GM18519 (cell line): ENCODE data around the gene TRUB1.
"Not testable (repeated sequence)": the region's sequence is repeated elsewhere in the genome, so short reads cannot be mapped to it uniquely, and the experiment has no call there.

Source experiments
- ATAC-seq: cut with Tn5 transposase; IDR thresholded peaks from one replicate; pipeline ENCODE4 v1.9.1; 2021; ENCODE audit warnings: mild to moderate bottlenecking, moderate library complexity; ENCODE audit not compliant: unreplicated experiment, low FRiP score

The TRUB1 gene

DNA sequence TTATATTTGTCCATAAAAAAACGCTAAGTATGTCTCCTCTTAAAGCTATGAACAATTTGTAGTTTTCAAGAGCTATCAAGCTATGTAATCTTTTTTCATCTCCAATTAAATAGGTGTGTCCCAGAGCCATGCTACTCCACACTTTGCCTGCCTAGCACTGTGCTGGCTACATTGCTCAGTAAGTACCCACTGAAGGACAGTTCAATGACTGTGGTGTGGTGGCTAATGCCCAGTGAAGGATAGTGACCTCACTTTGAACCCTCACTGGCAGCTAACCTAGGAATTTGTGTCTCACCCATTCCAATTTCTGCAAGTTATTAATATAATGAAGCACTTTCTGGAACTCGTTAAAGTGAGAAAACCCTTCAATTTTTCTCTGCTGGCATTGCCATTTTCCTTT, 14.4 kb upstream of the TRUB1 start:
- no peak for ATAC-seq

DNA sequence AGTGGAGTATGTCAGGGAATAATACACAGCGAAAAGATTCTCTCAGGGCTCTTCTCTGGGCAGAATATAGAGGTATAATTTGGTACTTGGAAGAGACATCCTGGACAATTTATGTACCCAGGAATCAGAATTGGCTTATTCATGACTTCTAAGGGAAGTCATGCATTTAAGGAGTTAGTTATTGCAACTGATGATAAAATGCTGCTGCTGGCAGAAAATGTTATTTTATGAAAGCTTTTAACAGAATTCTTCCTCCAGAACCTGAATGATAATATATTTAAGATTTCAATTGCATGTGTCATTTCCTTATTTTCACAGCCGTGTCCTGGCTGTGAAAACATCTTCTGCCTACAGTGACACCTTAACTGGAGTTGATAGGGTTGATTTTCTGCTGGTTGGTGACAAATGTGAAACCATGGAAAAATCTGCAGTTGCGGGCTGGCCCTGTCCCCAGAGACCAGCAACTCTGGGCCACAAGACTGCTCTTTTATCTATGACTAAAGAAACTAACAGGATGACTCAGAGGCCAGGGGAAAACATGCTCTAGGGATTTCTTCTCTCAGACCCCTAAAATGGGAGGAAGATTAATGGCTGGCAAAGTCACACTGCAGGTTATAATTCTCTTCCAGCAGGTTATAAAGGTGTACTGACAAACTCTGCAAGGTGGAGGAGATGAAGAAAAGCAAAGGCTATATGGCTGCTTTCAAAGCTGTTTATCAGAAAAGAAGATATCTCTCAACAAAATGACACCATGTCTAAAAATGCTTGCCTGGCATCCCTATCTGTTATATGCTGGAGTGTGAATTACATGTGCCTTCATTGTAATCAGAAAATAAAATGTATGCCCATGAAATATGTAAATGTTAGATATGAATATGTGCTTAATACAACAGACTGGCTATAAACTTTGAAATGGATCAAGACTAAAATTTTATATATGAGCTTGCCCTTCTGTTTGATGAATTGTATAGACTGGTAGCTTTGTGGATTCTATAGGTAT, 12.1 kb upstream of the TRUB1 start:
- ATAC-seq: peak; percentile 85

- ATAC-seq: no peak
Measured at GRCh38 chr10:114928818-114929217, 9.2 kb upstream of the TRUB1 start.

DNA sequence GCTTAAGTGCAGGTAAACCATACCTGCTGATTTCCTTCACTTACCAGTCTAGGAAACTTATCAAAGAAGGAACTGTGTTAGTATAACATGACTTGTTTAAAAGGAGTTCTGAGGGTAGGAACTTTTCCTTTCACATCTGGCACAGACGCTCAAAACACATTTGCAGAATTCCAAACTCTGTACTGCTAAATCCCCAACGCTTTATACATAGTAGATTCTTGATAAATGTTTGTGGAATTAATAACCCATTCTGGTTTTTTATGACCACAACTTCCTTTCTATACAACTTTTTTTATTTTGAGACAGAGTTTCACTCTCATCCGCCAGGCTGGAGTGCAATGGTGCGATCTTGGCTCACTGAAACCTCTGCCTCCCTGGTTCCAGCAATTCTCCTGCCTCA, 7.7 kb upstream of the TRUB1 start:
- ATAC-seq: no peak

DNA sequence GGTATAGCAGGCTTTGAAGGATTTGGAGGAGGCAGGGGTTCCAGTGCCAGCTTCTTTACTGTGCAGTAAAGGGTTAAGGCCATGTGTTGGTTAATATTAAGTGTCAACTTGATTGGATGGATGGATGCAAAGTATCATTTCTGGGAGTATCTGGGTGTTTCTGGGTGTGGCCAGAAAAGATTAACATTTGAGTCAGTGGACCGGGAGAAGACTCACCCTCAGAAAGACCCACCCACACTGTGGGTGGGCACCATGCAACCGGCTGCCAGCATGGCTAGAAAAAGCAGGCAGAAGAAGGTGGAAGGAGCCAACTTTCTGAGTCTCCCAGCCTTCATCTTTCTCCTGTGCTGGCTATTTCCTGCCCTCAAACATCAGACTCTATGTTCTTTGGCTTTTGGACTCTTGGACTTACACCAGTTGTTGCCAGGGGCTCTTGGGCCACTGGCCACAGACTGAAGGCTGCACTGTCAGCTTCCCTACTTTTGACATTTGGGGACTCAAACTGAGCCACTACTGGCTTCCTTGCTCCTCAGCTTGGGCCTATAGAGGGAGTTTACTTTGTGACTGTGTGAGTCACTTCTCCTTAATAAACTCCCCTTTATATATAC, 6.8 kb upstream of the TRUB1 start:
- ATAC-seq: no peak

GRCh38 chr10:114932225-114932624, 5.8 kb upstream of the TRUB1 start:
- ATAC-seq: no peak

- ATAC-seq: no peak
Measured at GRCh38 chr10:114932945-114933344, 5.0 kb upstream of the TRUB1 start.

DNA sequence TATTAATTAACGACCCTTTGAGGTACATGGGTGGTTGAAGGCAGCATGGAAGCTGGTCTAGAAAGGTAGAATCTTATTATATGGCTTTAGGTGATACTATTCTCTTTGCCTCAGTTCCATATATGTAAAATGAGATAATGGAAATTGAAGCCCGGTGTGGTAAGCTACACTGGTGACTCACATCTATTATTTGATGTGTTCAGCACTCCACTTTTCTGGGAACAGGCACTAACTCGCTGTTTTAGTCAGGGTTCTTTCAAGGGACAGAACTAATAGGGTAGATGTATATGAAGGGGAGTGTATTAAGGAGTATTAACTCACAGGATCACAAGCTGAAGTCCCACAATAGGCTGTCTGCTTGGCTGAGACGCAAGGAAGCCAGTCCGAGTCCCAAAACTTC, 4.4 kb upstream of the TRUB1 start:
- ATAC-seq: no peak

DNA sequence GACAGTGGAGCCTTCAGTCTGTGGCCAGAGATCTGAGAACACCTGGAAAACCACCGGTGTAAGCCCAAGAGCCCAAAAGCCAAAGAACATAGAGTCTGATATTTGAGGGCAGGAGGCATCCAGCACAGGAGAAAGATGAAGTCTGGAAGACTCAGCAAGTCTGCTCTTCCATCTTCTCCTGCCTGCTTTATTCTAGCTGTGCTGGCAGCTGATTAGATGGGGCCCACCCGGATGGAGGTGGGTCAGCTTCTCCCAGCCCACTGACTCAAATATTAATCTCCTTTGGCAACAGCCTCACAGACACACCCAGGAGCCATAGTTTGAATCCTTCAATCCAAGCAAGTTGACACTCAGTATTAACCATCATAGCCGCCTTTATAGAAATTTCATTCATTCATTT, 4.0 kb upstream of the TRUB1 start:
- ATAC-seq: not testable (repeated sequence)

- ATAC-seq: no peak
Measured at GRCh38 chr10:114938856-114939193, 830 bp downstream of the TRUB1 start.

DNA sequence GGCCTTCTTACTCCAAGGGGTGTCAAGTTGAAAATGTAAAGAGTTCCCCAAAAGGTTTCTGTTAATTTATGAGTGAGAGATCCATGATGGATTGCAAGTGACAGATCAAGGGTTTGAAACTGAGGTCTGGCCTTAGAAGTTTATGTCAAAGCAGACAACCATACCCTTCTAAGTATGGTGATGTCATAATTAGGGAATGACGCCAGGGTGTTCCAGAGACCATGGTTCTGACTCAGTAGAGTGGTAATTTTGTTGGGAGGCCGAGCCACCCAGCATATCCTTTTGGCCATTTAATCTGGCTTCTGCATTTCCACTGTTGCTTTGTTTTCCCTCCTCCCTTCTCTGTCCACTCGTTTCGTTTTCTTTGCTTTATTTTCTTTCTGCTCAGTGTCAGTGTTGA, 2.7 kb downstream of the TRUB1 start:
- no peak for ATAC-seq

- ATAC-seq: no peak
Measured at GRCh38 chr10:114943000-114943399, 5.0 kb downstream of the TRUB1 start.

GRCh38 chr10:114953047-114953446, 15.1 kb downstream of the TRUB1 start:
- ATAC-seq: peak; percentile 92

DNA sequence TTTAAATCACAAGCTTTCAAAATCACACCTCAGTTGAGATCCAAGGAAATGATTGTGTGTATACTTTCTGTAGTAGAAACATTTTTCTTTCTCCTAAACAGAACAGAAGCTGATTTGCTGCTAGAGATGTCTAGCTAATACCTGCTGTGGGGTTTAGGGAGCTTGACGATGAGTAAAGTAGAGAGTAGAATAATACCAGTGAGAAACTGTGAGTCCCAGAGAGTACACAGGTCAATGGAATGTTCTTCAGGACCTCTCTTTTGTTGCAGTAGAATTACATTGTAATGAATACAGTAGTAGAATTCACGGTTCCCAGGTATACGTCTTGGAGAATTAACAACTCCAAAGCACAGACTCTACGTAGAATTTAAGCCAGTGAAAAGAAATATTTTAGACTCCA, 18.0 kb downstream of the TRUB1 start:
- no peak for ATAC-seq

DNA sequence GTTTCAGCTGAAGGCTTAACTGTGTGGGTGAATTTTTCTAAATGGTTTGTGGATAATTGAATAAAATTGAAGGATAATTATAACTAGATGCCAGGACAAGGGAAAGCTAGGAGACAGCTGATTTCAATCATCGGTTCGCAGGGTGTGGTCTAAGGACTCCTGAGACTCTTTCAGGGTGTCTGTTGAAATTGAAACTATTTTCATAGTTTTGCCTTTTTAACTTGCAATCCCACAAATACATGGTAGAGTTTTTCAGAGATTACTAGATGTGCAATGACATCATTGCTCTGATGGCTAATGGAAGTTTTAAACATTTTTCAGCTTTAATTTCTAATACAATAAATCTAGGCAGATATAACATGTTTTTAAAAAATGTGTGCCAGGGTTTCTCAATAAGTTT, 18.5 kb downstream of the TRUB1 start:
- no peak for ATAC-seq

DNA sequence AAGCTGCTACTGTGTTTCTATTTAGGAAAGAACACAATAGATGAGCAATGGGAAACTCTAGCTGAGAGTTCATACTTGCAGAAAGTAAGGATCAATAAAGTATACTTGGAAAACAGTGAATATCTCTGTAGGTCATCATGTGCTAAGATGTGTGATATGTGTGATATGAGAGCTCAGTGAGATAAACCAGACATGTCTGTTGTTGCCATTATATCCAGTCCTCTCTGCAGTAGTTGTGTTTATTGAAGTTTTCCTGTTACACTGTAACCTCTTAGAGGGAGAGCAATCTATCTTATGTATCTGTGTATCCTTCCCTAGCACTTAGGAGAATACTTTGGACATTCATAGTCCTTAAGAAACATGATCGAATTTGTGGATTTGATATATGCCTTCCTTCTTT, 19.1 kb downstream of the TRUB1 start:
- no peak for ATAC-seq

DNA sequence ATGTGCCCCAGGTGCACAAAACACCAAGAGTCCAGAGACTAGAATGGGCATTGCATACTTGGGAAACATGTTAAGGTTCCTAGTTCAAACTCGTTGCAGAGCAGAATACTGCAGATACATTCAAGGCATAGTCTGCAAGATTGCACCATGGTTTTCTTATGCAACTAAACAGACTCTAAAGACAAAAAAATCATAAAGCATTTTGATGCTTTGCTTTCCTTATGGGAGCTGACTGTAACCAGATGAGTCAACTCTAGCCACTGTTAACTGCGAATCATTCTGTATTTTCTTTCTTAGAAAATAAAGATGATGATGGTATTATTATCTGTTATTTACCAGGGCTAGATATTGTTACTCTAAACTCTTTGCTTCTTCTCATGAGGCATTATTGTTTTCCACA, 19.7 kb downstream of the TRUB1 start:
- ATAC-seq: no peak

- no peak for ATAC-seq
Measured at GRCh38 chr10:114962441-114962840, 24.4 kb downstream of the TRUB1 start.

GRCh38 chr10:114963908-114964307, 25.9 kb downstream of the TRUB1 start:
- no peak for ATAC-seq

GRCh38 chr10:114967071-114967470, 29.1 kb downstream of the TRUB1 start:
- no peak for ATAC-seq

- no peak for ATAC-seq
Measured at GRCh38 chr10:114970515-114970914, 32.5 kb downstream of the TRUB1 start.

GRCh38 chr10:114973306-114973705, 35.3 kb downstream of the TRUB1 start:
- no peak for ATAC-seq
